Measurements from ENCODE around the gene PTPRCAP.

DNA sequence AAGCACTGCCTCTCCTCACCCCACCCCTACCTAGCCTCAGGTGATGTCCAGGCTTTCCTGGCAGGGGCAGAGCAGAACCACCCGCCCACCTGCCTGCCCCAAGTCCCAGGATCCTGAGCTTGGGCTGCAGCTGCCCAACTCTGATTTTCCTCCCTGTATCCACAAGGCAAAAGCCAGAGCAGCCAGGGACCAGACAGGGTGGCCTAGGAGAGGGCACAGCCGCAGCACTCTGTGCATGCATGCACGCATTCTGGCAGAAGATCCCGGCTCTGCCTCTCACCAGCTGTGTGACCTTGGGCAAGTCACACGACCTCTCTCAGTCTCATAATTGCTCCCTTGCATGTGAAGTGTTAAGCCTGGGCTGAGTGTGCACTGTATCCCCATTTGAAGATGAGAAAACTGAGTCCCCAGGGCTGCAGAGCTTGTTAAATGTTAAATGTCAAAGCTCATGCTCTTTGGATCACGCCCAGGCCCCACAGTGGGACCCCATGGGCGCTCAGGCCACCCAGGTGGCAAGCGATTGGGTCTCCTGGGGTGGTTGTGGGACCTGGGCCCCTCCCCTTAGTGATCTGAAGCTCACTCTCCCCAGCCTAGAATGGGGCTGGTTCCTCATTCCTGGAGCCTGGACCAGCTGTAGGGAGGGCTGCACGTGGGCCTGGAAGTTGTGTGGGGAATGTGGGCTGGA lies 24.8 kb downstream of the PTPRCAP start:
- no peak for TF ChIP-seq CTCF (conservative IDR thresholded peaks at IDR 0.05; ENCODE audit: low read depth, low read length)
- no peak for TF ChIP-seq EZH2 (IDR thresholded peaks at IDR 0.05; ENCODE audit: borderline replicate concordance, low read depth, low read length, poor library complexity, severe bottlenecking)
